ENCODE results near the gene OR6X1.
A peak's percentile ranks its signal among the peaks of the same experiment; 100 is the strongest.
"Not testable (repeated sequence)": the region's sequence is repeated elsewhere in the genome, so short reads cannot be mapped to it uniquely, and the experiment has no call there.

The OR6X1 gene

GRCh38 chr11:123753110-123753509 is 1.2 kb downstream of the OR6X1 start:
- no peak for DNase-seq (ENCODE audit: low read depth in 2 of 2)

DNA sequence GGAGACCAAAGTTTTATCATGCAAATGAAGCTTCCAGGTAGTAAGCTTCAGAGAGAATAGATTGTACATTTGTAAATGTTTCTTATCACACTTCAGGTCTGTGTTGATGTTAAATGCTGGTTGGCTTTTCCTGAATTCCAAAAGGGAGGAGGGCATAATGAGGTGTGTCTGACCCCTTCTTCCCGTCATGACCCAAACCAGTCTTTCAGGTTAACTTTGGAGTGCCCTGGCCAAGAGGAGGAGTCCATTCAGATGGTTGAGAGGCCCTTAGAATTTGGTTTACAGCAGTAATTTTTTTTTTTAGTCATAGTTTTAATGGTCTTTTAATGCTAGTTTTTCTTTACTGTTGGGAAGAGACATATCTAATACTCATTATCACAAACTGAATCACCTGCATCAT is 2.5 kb downstream of the OR6X1 start:
- no peak for DNase-seq (ENCODE audit: low read depth in 2 of 2)

DNA sequence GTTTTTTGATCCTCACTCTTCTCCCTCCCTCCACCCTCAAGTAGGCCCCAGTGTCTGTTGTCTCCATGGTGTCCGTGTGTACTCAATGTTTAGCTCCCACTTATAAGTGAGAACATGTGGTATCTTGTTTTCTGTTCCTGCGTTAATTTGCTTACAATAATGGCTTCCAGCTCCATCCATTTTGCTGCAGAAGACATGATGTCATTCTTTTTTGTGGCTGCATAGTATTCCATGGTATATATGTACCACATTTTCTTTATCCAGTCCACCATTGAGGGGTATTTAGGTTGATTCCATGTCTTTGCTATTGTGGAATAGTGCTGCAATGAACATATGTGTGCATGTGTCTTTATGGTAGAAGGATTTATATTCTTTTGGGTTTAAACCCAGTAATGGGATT is 6.0 kb downstream of the OR6X1 start:
- DNase-seq (ENCODE audit: low read depth in 2 of 2) = not testable (repeated sequence)

GRCh38 chr11:123745764-123746451 is 8.4 kb downstream of the OR6X1 start:
- DNase-seq (ENCODE audit: low read depth in 2 of 2) = no peak

GRCh38 chr11:123742724-123743120 is 11.6 kb downstream of the OR6X1 start:
- DNase-seq (ENCODE audit: low read depth in 2 of 2) = no peak

GRCh38 chr11:123742031-123742723 is 12.1 kb downstream of the OR6X1 start:
- DNase-seq (ENCODE audit: low read depth in 2 of 2) = no peak

- peak; percentile 63 to 71 for DNase-seq (ENCODE audit: low read depth in 2 of 2)
Observed at GRCh38 chr11:123741159-123742030, 12.9 kb downstream of the OR6X1 start, which contains the start of gene ZNF202. TSS of gene ZNF202 (minus strand) at chr11:123741660. CDS start at chr11:123730888, 10,772 bp downstream.

DNA sequence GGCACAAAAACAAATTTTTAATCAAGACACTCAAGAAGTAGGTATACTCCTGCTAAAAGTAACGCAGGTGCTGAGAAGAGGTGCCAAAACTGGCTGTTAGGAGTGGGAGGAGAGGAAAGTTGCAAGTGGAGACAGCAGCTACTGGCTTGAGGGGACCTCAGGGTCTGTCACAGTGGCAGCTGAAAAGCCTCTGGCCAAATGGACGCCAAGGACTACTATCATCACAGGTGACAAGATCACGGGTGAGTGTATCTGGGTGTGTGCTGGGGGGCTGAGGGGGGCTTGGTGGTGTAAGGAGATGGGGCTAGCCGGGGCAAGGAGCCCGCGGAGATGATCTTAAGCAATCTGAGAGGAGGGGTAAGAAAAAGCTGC is 13.5 kb downstream of the OR6X1 start:
- no peak for DNase-seq (ENCODE audit: low read depth in 2 of 2)

- no peak for DNase-seq (ENCODE audit: low read depth in 2 of 2)
Observed at GRCh38 chr11:123738374-123738773, 15.9 kb downstream of the OR6X1 start.

DNA sequence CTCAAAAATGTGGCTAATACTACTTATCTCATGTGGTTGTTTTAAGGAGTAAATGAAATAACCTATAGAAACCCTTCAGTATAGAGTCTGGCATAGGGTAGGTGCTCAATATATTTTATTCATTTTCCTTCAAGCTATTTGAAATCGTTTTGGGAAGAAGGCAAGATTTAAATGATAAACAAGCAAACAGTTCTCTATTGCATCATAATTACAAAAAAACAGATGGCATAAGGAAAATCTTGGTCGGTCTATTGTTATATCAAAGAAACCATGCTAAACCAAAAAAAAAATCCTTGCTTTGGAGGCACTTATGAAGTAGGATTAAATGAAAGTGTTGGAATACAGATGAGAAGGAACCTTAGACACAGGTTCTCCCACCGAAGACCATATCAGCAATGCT is 17.5 kb downstream of the OR6X1 start:
- no peak for DNase-seq (ENCODE audit: low read depth in 2 of 2)

DNA sequence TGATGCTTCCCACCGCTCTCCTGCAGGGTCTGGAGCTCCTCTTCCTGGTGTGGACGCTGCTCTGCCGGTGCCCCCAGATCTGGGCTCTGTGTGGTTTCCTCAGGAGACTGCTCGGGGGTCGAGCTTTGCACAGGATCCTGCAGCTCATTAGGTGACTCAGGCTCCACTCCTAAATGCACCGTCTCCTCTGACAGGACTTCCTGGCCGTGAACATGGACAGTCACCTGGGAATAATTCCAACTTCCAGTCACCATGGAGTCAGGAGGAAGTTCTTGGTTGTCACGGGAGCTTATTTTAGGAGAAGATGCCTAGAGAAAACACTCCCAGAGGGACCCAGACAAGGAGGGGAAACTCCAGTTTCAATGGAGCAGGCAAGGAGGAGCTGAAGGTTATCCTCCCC is 24.7 kb downstream of the OR6X1 start:
- DNase-seq (ENCODE audit: low read depth in 2 of 2) = no peak

DNA sequence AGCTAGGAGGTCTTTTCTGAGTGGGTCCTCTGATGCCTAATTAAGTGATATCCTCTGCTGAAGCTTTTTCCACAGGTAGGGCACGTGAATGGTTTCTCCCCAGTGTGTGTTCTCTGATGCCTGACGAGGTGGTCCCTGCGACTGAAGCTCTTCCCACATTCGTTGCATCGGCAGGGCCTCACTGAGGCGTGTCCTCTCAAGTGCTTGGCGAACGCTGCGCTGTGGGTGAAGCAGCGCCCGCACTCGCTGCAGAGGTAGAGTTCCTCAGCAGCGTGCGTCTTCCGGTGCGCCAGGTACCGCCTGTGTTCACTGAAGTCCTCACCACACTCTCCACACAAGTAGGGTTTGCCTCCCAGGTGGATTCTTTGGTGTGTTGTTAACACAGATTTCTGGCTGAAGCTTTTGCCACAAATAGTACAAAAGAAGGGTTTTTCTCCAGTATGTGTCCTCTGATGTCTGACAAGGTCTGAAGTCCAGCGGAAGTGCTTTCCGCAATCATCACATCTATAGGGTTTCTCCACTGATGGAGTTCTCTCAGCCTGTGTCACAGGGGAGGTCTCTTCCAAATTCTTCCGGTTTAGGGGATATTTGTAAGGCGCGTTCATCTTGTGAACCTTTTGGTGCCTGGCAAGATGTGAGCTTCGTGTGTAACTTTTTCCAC is 28.2 kb downstream of the OR6X1 start:
- DNase-seq (ENCODE audit: low read depth in 2 of 2) = no peak

DNA sequence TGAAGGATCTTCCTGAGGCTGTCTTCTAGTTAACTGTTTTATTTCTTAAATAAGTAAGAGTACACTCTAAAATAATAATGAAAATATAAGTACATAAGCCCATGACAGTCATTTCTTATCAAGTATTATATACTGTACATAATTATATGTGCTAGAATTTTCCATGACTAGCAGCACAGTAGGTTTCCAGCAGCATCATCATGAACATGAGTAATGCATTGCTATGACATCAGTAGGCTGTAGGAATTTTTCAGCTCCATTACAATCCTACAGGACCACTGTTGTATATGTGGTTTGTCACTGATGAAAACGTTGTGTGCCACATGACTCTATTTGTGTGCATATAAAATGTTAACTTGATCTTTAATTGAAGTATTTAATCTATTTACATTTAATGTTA is 34.9 kb downstream of the OR6X1 start:
- no peak for DNase-seq (ENCODE audit: low read depth in 2 of 2)

GRCh38 chr11:123718469-123718868 is 35.8 kb downstream of the OR6X1 start:
- no peak for DNase-seq (ENCODE audit: low read depth in 2 of 2)

- no peak for DNase-seq (ENCODE audit: low read depth in 2 of 2)
Observed at GRCh38 chr11:123718063-123718462, 36.3 kb downstream of the OR6X1 start.

GRCh38 chr11:123712627-123713026 is 41.7 kb downstream of the OR6X1 start:
- not testable (repeated sequence) for DNase-seq (ENCODE audit: low read depth in 2 of 2)

GRCh38 chr11:123707606-123708205 is 46.6 kb downstream of the OR6X1 start:
- DNase-seq (ENCODE audit: low read depth in 2 of 2) = peak; percentile 17 to 29

- DNase-seq (ENCODE audit: low read depth in 2 of 2) = no peak
Observed at GRCh38 chr11:123707206-123707605, 47.1 kb downstream of the OR6X1 start.

GRCh38 chr11:123704341-123704740 is 50.0 kb downstream of the OR6X1 start:
- DNase-seq (ENCODE audit: low read depth in 2 of 2) = no peak

All from fibroblast of skin of left biceps (primary cell).